Activated CD4-positive, alpha-beta T cell treated with anti-CD3 and anti-CD28 coated beads for 48 hours (primary cell): Measurements from ENCODE around the gene ANO2.

Experiments
- DNase-seq: peaks from one replicate; pipeline ENCODE4 v3.0.0-alpha.2; 2020

Gene ANO2

DNA sequence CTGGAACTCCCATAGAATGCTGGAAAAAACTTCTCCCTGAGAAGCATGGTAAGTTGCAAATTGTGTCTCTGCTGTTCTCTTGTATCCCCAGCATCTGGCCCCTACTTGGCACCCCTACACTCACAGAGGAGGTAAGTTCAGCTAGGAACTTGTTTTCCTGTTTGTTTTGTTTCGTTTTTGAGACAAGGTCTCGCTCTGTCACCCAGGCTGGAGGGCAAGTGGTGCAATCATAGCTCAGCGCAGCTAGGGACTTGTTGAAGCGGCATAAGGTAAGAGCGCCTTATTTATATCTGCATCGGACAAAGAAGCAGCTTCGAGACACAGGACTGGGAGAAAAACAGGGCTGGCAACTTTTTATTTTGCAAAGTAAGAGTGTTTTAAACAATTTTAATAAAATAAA is 18.5 kb upstream of the ANO2 start:
- DNase-seq = no peak

DNA sequence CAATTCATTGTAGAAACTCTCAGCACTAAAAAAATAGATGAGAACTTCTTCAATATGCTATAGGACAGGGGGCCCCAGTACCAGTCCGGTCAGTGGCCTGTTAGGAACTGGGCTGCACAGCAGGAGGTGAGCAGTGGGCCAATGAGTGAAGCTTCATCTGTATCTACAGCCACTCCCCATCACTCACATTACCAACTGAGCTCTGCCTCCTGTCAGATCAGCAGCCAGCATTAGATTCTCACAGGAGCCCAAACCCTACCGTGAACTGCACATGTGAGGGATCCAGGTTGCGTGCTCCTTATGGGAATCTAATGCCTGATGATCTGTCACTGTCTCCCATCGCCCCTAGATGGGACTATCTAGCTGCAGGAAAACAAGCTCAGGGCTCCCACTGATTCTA is 15.7 kb upstream of the ANO2 start:
- DNase-seq = no peak

DNA sequence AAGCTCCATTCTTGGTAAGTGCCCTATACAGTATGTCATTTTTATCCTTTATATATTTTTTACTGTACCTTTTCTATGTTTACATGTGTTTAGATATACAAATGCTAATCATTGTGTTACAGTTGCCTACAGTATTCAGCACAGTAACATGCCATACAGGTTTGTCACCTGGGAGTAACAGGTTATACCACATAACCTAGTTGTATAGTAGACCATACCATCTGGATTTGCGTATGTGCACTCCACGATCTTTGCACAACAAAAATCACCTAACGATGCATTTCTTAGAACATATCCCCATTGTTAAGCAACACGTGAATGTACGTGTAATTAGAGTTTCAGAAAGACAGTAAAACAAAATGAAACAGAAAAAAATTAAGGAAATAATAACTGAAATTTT is 11.9 kb upstream of the ANO2 start:
- no peak for DNase-seq

DNA sequence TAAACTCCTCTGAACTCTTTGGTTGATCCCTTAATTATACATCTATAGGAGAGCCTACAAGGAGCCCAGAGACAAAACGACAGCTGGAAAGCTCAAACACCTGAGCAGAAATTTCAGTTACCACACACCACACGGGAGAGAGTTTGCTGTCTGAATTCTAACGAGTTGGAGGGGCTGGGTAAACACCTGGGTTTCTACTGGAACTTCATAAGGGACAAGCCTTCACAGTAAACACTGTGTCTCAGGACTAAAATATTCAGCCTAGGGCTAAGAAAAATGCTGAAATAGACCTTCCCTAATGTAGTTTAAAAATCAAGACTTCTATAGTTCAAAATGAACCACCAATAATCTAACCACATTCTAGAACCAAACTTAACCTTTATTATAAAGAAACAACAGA is 9.6 kb upstream of the ANO2 start:
- DNase-seq = no peak

DNA sequence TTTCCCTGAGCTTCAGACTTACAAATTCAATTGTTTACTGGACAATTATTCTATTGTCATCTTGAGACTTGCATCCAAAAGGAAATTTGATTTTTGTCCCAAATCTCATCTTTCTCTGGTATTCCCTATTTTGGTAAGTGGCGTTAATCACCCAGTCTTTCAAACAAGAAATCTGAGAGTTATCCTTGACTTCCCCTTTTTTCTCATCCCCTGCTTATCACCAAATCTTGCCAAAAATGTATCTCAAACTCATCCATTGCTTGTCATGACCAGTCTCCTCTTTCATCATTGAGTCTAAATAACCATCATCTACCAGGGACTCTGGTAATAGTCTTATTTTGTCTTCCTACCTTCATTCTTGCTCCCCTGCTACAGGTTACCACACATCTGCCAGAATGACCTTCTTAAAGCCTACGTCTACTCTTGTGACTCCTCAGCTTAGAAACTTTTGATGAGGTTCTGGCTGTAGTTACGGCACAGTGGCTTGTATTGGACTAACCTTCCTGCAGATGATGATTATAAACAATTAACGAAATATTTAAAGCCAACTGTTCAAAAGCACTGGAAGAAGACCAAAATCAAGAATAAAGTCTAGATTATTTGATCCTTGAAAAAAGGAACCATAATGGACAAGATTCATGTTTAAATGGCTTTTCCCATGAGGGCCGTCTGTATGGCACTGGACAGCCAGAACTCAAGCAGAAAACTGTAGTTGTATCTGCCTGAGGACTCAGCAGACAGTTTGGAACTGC is 9.0 kb upstream of the ANO2 start:
- DNase-seq = no peak

DNA sequence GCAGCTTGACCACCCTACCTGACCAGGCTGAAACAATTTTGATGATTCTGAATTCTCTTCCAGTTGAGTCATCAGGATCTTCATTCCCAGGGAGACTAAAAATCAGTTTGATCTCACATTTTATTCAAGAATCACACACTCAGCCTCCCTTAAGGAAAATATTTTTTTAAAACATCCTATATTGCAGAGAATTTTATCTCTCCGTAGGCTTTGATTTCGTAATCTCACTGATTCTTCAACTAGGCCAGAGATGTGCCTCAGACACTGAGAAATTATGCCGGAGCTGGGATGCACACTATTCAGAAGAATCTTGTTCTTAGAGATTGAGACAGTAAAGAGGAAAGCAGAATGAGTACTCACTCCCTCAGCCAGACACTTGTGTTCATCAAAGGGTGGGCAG is 7.0 kb upstream of the ANO2 start:
- DNase-seq = no peak

DNA sequence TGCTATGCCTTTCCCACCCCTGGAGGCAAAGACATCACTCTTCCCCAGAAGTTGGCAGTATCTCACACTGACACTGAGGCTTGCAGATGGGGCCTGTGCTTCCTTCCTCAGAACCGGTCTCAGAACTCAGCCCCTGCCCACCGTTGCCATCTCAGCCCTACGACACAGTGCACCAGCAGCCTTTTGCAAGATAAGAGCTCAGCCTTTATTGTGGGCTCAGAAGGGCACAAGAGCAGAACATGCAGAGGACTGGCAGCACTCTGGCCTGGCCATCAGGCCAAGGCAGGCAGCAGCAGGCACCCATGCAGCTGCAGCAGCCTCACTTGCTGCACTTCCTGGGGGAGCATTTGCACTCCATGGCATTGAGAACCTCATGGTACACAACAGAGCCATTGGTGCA is 3.6 kb upstream of the ANO2 start:
- DNase-seq = no peak

DNA sequence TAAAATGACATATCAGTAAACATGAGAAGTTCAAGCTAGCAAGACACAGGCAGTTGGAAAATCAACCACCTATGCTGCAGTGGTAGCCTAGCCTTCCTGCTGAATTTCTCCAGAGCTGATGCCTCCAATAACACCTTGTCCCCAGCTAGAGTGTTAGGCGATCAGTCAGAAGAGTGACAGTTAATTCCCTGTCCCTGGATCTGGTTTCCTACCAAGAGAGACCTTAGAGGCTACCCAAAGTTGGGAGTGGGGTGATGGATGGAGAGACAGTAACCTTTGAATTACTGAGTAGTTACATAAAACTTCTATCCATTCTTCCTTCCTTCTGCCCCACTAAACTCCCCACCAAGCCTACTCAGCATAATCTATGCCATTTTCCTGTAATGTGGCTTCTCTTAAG is 1.9 kb upstream of the ANO2 start:
- no peak for DNase-seq

DNA sequence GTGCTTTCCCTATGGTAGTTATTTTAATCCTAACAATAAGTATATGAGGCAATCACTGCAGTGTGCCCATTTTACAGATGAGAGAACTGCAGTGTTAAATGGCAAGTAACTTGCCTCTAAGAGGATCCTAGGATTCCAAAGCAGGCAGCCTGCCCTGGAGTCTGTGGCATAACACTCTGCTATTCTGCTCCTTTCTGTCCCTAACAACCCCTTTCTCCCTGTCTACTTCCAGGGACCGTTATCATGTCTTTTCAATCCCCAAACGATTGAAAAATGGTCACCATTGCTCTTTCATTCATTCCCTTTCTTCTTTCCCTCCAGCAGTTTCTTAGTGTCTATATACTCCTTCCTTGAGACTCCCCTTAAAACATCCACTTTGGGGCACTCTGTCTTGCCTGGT is 1.3 kb upstream of the ANO2 start:
- DNase-seq = no peak

DNA sequence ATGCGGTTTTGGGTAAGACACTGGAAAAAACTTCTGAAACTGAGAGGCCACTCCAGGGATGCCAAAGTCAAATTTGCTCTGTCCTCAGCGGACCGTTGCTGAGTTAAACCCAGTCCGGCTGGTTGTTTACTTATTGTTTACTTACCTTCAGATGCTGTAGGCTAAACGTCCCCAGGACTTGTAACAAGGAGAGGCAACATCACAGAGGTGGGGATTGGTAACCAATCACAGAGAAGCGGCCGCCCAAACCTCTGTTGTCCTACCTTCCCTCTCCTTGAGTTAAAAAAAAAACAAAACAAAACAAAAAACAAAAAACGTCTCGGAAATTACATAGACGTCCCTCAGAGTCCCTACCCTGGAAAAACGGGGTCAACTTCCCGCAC is 380 bp downstream of the ANO2 start:
- DNase-seq = no peak

DNA sequence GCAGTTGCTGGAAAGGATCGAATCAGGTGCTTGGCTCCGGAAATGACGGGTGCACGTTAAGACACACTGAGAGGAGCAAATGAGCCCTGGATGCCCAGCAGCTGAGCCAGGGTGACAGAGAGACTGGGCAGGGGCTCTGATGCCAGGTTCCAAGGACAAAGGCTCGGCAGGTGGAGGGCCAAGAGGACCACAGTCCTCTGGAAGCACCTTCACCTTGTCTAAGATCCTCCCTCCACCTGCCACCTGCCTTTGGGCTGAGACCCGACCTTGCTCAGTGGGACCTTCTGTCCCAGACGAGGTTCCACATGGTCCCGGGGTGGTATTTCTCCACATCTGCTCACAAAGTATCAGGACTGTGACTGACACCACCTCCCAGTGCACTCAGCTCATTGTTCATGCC is 1.0 kb downstream of the ANO2 start:
- DNase-seq = no peak

DNA sequence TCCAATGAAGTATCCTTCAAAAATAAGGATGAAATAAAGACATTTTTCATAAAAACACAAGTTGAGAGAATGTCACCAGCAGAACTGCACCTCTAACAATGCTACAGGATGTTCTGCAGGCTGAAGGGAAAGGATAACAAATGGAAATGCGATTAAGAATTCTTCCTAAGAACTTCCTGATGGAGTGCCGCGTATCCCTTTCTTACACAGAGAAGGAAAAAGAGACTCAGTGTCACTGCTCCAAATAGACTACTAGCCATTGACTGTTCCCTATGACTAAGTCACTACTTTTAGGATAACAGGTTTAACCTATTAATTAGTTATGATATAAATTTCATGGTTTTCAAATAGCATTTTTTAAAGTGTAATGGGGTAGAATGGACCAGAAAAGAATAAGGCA is 3.2 kb downstream of the ANO2 start:
- no peak for DNase-seq

DNA sequence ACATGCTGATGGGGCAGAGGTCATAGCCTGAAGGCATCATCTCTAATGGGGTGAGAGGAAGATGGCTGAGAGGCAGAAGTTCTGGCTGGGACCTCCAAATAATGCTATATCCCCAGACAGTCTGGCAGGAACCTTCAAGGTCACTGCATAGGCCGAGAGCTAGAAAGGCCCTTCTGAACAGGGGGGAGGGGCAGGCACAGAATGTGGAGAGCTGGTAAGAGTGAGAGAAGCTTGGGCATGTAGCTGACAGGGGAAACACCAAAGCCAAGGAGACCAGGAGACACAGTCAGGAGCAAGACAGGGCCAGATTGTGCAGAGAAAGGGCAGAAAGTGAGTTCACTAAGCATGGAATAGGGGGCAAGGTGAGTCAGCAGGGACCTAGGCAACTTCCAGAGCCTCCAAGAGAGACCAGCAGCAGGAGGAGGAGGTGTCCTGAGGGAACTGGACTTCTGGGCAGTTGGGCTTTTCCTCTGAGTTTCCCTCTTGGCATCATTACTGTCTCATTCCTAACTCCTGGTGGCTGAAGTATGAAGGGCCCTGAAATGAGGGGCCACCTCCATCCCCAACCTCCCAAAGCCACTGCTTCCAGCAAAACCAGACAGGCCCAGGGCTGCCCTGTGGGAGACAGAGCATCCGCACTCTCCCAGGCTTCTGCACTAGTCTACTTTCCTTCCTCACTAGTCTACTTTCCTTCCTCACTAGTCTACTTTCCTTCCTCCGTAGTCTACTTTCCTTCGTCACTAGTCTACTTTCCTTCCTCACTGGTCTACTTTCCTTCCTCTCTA is 17.1 kb downstream of the ANO2 start:
- no peak for DNase-seq

DNA sequence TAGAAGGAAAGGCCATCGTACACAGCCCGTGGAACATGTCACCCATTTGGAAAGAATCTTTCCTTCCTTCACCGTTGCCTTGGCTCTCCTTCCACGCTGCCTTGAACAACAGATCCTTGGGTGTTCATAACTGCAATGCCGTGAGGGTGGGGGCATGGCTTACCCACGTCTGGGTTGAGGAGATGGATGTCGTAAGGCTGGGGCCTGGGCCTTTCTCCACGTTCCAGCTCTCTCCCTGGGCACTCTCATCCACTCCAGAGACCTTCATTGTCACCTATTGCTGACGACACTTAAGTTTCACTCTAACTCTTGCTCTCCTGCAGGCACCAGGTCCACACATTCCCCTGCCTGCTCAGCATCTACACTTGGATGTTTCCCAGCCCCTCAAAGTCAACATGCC is 19.4 kb downstream of the ANO2 start:
- DNase-seq = no peak

DNA sequence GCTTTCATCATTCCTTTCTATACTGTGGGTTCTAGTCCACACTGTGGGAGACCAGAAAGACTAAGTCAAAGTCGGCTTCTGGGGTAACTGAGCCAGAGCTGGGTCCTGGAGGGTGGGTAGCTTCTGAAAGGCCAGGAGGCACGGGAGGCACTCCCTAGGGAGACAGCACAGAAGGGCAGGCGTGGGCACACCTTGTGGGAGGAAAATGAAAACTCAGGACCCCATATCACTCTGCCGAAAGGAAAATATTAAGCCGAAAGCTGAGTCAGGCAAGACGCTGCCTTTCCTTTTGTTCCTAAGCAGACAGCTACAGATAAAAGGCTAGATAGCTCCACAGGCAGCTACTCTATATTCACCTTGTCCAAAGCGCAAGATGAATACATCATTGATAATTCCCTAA is 20.7 kb downstream of the ANO2 start:
- no peak for DNase-seq

DNA sequence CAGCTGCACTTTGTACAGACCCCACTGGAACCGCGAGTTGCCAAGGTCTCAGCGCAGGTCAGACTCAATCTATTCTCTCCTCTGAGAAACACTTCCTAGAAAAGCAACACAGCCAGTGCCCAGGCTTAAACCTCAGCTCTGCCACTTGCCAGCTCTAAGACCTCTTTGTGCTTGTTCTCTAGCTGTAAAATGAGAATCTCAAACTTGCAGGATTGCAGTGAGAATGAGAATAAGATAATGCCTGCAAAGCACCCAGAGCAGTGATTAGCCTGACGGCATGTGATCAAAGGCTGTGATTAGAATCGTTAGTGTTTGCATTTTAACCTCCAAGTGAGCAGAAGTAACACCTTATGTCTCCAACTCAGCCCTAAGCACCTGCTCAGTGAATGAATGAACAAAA is 21.3 kb downstream of the ANO2 start:
- no peak for DNase-seq

DNA sequence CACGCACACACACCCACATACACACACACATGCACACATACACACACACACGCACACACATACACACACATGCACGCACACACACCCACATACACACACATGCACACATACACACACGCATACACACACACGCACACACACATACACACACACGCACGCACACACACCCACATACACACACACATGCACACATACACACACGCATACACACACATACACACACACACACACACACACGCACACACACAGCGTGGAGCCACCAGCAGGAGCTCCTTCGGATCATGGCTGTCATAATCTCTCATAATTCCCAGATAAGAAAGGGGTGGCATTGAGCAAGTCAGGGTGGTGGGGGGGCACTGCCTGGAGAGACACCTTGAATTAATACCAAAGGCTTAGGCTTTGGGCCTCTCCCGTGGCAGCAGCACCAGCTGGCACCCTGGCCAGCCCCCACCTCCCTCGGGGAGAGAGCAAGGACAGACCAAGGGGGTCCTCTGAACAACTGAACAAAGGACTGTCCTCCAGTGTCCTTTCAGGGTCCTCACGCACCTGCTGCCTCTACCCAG is 21.9 kb downstream of the ANO2 start:
- no peak for DNase-seq

DNA sequence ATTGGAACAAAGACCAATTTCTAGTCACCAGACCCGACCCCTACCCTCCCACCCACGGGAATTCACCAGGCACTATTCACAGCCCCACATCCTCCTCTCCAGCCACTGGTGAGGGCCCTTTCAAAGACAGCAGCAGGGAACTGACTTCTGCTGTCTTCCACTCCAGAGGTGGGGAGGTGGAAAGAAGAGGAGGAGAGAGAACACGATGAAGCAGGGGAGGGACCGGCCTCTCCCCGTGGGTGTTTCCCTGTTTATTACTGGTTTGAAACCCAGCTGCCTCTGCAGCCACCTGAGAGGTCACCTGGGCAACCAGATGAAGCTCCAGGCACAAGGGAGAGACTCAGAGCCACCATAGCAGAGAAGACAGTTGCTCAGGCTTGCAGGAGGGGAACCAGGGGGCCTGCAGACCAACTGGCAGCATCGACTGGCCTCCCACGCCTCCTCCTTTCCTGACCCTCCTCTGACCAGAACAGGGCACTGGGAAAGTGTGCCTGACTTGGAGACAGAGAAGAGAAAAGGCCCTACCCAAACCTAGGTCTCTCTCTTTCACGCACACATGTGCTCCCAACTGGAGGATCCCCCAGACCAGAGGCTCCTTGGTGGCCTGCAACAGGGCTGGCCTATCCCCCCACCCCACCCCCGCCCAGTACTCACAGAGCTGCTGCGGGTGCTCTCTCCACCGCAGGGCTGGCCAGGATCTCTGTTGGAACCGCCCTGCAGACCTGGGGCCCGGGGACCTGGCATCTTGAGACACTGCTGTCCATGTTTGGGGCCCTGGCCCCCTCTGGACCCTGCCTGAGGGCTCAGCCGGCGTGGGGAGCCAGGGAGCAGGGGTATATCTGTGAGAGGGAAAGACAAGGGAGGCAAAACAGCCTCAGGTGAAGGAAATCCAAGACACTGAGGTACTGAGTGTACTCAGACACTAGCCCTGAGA is 22.8 kb downstream of the ANO2 start:
- no peak for DNase-seq

DNA sequence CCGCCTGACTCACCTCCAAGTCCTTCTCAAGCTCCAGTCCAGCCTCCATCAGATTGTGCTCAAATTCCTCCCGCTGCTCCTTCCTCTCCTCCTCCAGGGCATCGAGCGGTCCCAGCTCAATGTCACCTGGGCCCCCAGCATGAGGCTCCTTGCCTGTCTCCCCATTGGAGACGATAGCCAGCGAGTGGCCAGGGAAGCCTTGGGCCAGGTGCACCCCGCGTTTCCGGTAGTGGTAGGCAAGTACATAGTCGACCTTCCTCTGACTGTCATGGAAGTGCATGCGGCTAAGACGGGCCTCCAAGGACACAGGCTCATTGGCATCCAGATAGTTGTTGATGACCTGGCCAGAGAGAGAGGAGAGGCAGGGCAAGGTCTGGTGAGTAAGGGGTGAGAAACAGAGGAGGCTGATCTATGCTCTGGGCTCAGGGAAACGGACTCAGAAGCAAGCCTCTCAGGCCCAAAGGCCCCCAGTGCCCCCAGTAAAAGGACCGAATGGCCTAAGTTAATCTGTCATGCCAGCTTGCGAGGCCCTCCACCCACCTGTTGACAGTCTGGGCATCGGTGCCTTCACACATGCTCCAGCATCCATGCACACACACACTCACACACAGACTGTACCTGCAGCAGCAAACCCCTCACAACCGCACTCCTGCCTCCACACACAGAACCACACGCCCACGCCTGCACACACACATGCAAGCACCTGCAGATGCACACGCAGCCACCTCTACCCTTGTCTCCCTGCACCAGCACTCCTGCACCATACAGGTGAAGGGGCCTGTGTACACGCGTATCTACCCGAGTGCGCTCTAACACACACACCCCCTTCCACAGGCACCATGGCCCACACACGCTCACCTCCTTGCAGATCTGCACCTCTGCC is 23.8 kb downstream of the ANO2 start:
- DNase-seq = no peak

DNA sequence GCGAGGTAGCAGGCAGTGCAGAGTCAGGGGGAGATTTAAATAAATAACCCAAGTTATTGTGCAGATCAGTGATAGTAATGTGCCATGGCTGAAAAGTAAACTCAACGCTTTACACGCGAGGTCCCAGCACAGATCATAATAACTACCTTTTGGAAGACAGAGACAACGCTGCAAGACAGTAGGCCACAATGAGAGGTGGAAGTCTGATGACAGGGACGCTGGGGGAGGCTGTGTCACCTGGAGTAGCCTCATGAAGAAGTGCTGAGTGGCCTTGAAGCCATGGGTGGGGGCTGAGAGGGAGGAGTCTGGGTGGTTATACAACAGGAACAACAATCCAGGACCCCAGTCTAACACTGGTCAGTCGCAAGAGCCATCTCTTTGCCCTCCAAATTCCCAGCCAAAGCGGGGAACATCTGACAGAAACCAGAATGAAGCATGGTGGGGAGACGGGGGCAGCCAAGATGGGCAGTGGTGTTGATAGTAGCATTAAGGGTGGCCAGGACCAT is 28.2 kb downstream of the ANO2 start:
- DNase-seq = no peak

DNA sequence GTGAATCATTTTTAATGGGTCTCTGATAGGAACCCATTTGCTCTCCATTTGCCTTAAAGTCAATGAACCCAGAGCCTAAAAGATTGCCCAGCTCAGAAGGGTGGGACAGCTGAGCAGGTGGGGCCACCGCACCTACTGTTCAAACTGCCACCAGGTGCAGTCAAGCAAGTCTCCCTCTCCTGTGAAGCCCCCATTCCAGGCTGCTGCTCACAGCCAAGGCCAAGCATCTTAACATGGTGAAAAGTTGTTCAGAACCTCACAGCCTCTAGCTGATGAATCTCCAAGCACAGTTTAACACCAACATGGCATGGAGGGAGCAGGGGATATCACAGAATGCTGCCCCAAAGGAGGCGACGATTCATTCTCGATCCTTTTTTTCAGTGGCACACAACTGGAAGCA is 29.5 kb downstream of the ANO2 start:
- no peak for DNase-seq
